MM.1S (cell line): ENCODE results near the gene TMEM132D.

ENCODE experiments used
- EZH2 ChIP-seq: fragments of 300-600 bp; sonication (generic); optimal IDR thresholded peaks from 2 replicates; pipeline ENCODE3; 2017; ENCODE audit warnings: low read depth, mild to moderate bottlenecking, antibody characterized with exemption, low read length, mixed read lengths
- TF ChIP-seq, protein P1 (sequence below): fragments of 300-600 bp; sonication (generic); IDR thresholded peaks from 2 replicates; pipeline ENCODE4 v1.5.1; 2016; ENCODE audit warnings: antibody characterized with exemption, low read length, mixed read lengths

DNA sequence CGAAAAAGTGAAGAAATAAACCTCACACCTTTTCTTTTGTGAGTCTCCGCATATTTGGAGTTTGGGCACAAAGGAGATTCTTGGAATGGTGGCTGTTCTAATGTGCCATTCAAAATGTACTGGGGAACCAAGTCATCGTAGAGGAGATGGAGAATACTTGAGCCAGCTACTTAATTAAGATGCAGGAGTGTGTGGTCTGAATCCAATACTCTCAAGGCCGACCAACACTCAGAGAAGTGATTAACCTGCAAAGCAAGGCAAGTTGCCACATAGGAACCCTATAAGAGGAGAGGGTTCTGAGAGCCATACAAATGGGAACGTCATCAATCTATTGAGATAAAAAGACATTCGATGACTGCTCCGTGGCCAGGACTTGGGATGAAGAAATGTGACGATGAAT, 603.8 kb downstream of the TMEM132D start:
- TF ChIP-seq, protein P1, sequence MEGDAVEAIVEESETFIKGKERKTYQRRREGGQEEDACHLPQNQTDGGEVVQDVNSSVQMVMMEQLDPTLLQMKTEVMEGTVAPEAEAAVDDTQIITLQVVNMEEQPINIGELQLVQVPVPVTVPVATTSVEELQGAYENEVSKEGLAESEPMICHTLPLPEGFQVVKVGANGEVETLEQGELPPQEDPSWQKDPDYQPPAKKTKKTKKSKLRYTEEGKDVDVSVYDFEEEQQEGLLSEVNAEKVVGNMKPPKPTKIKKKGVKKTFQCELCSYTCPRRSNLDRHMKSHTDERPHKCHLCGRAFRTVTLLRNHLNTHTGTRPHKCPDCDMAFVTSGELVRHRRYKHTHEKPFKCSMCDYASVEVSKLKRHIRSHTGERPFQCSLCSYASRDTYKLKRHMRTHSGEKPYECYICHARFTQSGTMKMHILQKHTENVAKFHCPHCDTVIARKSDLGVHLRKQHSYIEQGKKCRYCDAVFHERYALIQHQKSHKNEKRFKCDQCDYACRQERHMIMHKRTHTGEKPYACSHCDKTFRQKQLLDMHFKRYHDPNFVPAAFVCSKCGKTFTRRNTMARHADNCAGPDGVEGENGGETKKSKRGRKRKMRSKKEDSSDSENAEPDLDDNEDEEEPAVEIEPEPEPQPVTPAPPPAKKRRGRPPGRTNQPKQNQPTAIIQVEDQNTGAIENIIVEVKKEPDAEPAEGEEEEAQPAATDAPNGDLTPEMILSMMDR: no peak
- no peak for TF ChIP-seq EZH2
